Measurements from ENCODE around the gene NAV3. TPM values are rescaled to one million over a fixed set of nuclear protein-coding genes. Genes with fewer than 3 reads are reported as not detected.

The NAV3 gene, protein sequence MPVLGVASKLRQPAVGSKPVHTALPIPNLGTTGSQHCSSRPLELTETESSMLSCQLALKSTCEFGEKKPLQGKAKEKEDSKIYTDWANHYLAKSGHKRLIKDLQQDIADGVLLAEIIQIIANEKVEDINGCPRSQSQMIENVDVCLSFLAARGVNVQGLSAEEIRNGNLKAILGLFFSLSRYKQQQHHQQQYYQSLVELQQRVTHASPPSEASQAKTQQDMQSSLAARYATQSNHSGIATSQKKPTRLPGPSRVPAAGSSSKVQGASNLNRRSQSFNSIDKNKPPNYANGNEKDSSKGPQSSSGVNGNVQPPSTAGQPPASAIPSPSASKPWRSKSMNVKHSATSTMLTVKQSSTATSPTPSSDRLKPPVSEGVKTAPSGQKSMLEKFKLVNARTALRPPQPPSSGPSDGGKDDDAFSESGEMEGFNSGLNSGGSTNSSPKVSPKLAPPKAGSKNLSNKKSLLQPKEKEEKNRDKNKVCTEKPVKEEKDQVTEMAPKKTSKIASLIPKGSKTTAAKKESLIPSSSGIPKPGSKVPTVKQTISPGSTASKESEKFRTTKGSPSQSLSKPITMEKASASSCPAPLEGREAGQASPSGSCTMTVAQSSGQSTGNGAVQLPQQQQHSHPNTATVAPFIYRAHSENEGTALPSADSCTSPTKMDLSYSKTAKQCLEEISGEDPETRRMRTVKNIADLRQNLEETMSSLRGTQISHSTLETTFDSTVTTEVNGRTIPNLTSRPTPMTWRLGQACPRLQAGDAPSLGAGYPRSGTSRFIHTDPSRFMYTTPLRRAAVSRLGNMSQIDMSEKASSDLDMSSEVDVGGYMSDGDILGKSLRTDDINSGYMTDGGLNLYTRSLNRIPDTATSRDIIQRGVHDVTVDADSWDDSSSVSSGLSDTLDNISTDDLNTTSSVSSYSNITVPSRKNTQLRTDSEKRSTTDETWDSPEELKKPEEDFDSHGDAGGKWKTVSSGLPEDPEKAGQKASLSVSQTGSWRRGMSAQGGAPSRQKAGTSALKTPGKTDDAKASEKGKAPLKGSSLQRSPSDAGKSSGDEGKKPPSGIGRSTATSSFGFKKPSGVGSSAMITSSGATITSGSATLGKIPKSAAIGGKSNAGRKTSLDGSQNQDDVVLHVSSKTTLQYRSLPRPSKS (N-terminal part only)
- total RNA-seq (5.4 TPM), polyA plus RNA-seq (1.4 TPM)
- long read RNA-seq, donor 1, result 0 reads
- long read RNA-seq, donor 2, result 0 reads
- long read RNA-seq, donor 3, result 0 reads
- long read RNA-seq, donor 4, result 0 reads
- long read RNA-seq, donor 5, result 0 reads
- long read RNA-seq, donor 6, result 0 reads
- long read RNA-seq, donor 7, result 0 reads
- long read RNA-seq, donor 8, result 0 reads
- long read RNA-seq, donor 9, result 0 reads
- long read RNA-seq, donor 10, result 0 reads

DNA sequence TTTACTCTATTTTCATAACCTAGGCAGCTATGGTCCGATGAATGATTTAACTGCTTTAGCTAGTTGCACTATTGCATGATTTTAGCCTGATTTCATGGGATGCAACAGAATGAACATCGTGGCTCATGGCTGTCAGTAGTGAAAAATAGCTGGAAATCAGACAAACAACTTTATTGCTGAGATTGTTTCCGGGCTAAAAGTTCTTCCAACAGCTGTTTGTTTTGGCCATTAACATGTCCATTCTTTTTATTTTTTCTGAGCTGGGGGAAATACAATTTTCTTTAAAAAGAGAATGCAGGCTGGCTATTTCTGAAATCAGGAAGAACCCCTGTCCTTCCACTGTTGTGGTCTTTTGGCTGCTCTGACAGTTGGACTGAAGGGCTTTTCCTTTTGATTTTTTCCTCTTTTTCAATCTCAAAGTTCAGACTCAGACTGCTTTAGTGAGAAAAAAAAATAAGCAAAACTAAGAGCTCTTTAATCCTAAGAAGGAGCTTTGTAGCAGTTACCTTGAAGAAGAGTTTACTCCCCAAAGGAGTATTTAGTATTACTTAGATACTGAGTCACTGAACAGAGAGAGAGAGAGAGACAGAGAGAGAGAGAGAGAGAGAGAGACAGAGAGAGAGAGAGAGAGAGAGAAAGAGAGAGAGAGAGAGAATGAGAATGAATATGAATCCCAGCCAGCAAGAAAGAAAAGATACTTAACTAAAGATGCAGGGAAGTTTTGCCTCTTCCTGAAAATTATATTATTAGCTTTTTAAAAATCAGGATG lies at the start of gene NAV3:
TSS of gene NAV3 (plus strand) at position 312 of the 769 bp plus-strand sequence. CDS start 568 bp downstream, outside the sequence.
- Histone ChIP-seq H3K4me1 (ENCODE audit: control insufficient read depth in 2 of 2, insufficient read depth in 2 of 2, low read length in 2 of 2) (no peaks in the 10 kb centered on the region), H3K27ac (ENCODE audit: low read depth in 1 of 2, low read length in 1 of 2) (peak within 1 kb of the TSS in 1 of 2 donors; percentile 40), H3K36me3 (ENCODE audit: control insufficient read depth in 2 of 2, insufficient read depth in 2 of 2, low read length in 1 of 2) (no peaks in the 10 kb centered on the region), H3K27me3 (ENCODE audit: control insufficient read depth in 2 of 2, insufficient read depth in 1 of 2, low read length in 1 of 2) (no peaks in the 10 kb centered on the region), H3K9me3 (ENCODE audit: control insufficient read depth in 2 of 2, insufficient read depth in 1 of 2, low read length in 1 of 2) (no peaks in the 10 kb centered on the region), H3K4me3 (ENCODE audit: low read length in 2 of 2) (peak within 1 kb of the TSS in 1 of 2 donors; percentile 7)
- 20% methylated on average over 3 of the region's 3 CpGs for WGBS
- no peak for DNase-seq (ENCODE audit: low read depth in 6 of 9, low spot score in 9 of 9)

- Histone ChIP-seq H3K36me3 (ENCODE audit: control insufficient read depth in 2 of 2, insufficient read depth in 2 of 2, low read length in 1 of 2) (no peaks in the 10 kb centered on the region), H3K4me3 (ENCODE audit: low read length in 2 of 2) (no peak overlapping the region), H3K27me3 (ENCODE audit: control insufficient read depth in 2 of 2, insufficient read depth in 1 of 2, low read length in 1 of 2) (no peaks in the 10 kb centered on the region), H3K9me3 (ENCODE audit: control insufficient read depth in 2 of 2, insufficient read depth in 1 of 2, low read length in 1 of 2) (no peaks in the 10 kb centered on the region), H3K27ac (ENCODE audit: low read depth in 1 of 2, low read length in 1 of 2) (no peak overlapping the region), H3K4me1 (ENCODE audit: control insufficient read depth in 2 of 2, insufficient read depth in 2 of 2, low read length in 2 of 2) (no peaks in the 10 kb centered on the region)
- no peak for DNase-seq (ENCODE audit: low read depth in 6 of 9, low spot score in 9 of 9)
- WGBS, result 52% methylated on average over 2 of the region's 2 CpGs
These were observed 48.7 kb upstream of the NAV3 start for GRCh38 chr12:77782034-77782433.

DNA sequence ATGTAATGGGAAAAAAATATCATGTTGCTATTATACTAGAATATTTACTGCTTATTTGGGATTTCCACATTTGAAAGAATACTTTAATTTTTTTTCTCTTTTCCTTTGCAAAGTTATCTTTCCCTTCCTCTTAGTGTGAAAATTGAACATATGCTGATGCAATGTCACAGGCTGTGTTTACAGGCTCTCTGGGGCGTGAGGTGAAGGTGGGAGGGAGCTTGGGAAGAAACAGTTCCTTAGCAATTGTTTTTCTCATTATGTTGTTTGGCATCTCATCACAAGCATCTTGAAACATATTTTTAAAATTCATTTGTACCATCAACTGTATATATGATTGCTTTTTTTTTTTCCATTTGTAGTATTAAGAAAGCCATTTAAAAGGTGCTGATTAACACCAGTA lies 47.9 kb upstream of the NAV3 start:
- Histone ChIP-seq H3K27ac (ENCODE audit: low read depth in 1 of 2, low read length in 1 of 2) (no peak overlapping the region), H3K4me1 (ENCODE audit: control insufficient read depth in 2 of 2, insufficient read depth in 2 of 2, low read length in 2 of 2) (no peaks in the 10 kb centered on the region), H3K4me3 (ENCODE audit: low read length in 2 of 2) (no peak overlapping the region), H3K36me3 (ENCODE audit: control insufficient read depth in 2 of 2, insufficient read depth in 2 of 2, low read length in 1 of 2) (no peaks in the 10 kb centered on the region), H3K27me3 (ENCODE audit: control insufficient read depth in 2 of 2, insufficient read depth in 1 of 2, low read length in 1 of 2) (no peaks in the 10 kb centered on the region), H3K9me3 (ENCODE audit: control insufficient read depth in 2 of 2, insufficient read depth in 1 of 2, low read length in 1 of 2) (no peaks in the 10 kb centered on the region)
- no peak for DNase-seq (ENCODE audit: low read depth in 6 of 9, low spot score in 9 of 9)
- 81% methylated on average over 1 of the region's 1 CpG for WGBS

GRCh38 chr12:77785211-77785610 lies 45.5 kb upstream of the NAV3 start:
- no peaks in the 10 kb centered on the region for H3K9me3 ChIP-seq (ENCODE audit: control insufficient read depth in 2 of 2, insufficient read depth in 1 of 2, low read length in 1 of 2)
- no peaks in the 10 kb centered on the region for H3K4me1 ChIP-seq (ENCODE audit: control insufficient read depth in 2 of 2, insufficient read depth in 2 of 2, low read length in 2 of 2)
- H3K4me3 ChIP-seq (ENCODE audit: low read length in 2 of 2), result no peak overlapping the region
- no peaks in the 10 kb centered on the region for H3K36me3 ChIP-seq (ENCODE audit: control insufficient read depth in 2 of 2, insufficient read depth in 2 of 2, low read length in 1 of 2)
- H3K27me3 ChIP-seq (ENCODE audit: control insufficient read depth in 2 of 2, insufficient read depth in 1 of 2, low read length in 1 of 2), result no peaks in the 10 kb centered on the region
- DNase-seq (ENCODE audit: low read depth in 6 of 9, low spot score in 9 of 9), result no peak
- H3K27ac ChIP-seq (ENCODE audit: low read depth in 1 of 2, low read length in 1 of 2), result no peak overlapping the region

GRCh38 chr12:77786675-77787074 lies 44.0 kb upstream of the NAV3 start:
- no peak overlapping the region for H3K27ac ChIP-seq (ENCODE audit: low read depth in 1 of 2, low read length in 1 of 2)
- H3K9me3 ChIP-seq (ENCODE audit: control insufficient read depth in 2 of 2, insufficient read depth in 1 of 2, low read length in 1 of 2), result no peaks in the 10 kb centered on the region
- no peaks in the 10 kb centered on the region for H3K27me3 ChIP-seq (ENCODE audit: control insufficient read depth in 2 of 2, insufficient read depth in 1 of 2, low read length in 1 of 2)
- 78% methylated on average over 5 of the region's 5 CpGs for WGBS
- no peaks in the 10 kb centered on the region for H3K36me3 ChIP-seq (ENCODE audit: control insufficient read depth in 2 of 2, insufficient read depth in 2 of 2, low read length in 1 of 2)
- DNase-seq (ENCODE audit: low read depth in 6 of 9, low spot score in 9 of 9), result no peak
- H3K4me3 ChIP-seq (ENCODE audit: low read length in 2 of 2), result no peak overlapping the region
- H3K4me1 ChIP-seq (ENCODE audit: control insufficient read depth in 2 of 2, insufficient read depth in 2 of 2, low read length in 2 of 2), result no peaks in the 10 kb centered on the region

GRCh38 chr12:77788231-77789168 lies 42.2 kb upstream of the NAV3 start:
- H3K27ac ChIP-seq (ENCODE audit: low read depth in 1 of 2, low read length in 1 of 2), result no peak overlapping the region
- H3K4me1 ChIP-seq (ENCODE audit: control insufficient read depth in 2 of 2, insufficient read depth in 2 of 2, low read length in 2 of 2), result no peaks in the 10 kb centered on the region
- H3K27me3 ChIP-seq (ENCODE audit: control insufficient read depth in 2 of 2, insufficient read depth in 1 of 2, low read length in 1 of 2), result no peaks in the 10 kb centered on the region
- H3K4me3 ChIP-seq (ENCODE audit: low read length in 2 of 2), result no peak overlapping the region
- 75% methylated on average over 7 of the region's 7 CpGs for WGBS
- H3K36me3 ChIP-seq (ENCODE audit: control insufficient read depth in 2 of 2, insufficient read depth in 2 of 2, low read length in 1 of 2), result no peaks in the 10 kb centered on the region
- no peaks in the 10 kb centered on the region for H3K9me3 ChIP-seq (ENCODE audit: control insufficient read depth in 2 of 2, insufficient read depth in 1 of 2, low read length in 1 of 2)
- DNase-seq (ENCODE audit: low read depth in 6 of 9, low spot score in 9 of 9), result no peak

DNA sequence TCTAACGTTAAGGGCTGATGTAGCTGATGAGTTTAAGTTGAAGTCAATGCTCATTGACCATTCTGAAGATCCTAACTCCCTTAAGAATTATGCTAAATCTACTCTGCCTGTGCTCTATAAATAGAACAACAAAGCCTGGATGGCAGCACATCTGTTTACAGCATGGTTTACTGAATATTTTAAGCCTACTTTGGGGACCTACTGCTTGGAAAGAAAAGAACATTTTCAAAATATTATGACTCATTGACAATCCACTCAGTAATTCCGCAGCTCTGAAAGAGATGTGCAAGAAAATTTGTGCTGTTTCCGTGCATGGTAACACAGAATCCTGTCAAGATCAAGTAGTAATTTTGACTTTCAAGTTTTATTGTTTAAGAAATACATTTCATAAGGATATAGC lies 35.0 kb upstream of the NAV3 start:
- no peak overlapping the region for H3K4me3 ChIP-seq (ENCODE audit: low read length in 2 of 2)
- no peaks in the 10 kb centered on the region for H3K36me3 ChIP-seq (ENCODE audit: control insufficient read depth in 2 of 2, insufficient read depth in 2 of 2, low read length in 1 of 2)
- no peaks in the 10 kb centered on the region for H3K9me3 ChIP-seq (ENCODE audit: control insufficient read depth in 2 of 2, insufficient read depth in 1 of 2, low read length in 1 of 2)
- H3K4me1 ChIP-seq (ENCODE audit: control insufficient read depth in 2 of 2, insufficient read depth in 2 of 2, low read length in 2 of 2), result no peaks in the 10 kb centered on the region
- no peak overlapping the region for H3K27ac ChIP-seq (ENCODE audit: low read depth in 1 of 2, low read length in 1 of 2)
- no peak for DNase-seq (ENCODE audit: low read depth in 6 of 9, low spot score in 9 of 9)
- H3K27me3 ChIP-seq (ENCODE audit: control insufficient read depth in 2 of 2, insufficient read depth in 1 of 2, low read length in 1 of 2), result no peaks in the 10 kb centered on the region
- WGBS, result 86% methylated on average over 3 of the region's 3 CpGs

Measured in thymus (tissue), 14 donors.